ENCODE data around the gene CHST12. TPM values are rescaled to one million over a fixed set of nuclear protein-coding genes. Genes with fewer than 3 reads are reported as not detected.

CHST12 gene
- total and polyA plus RNA-seq, 10 of the 15 experiments (the other 5 are each of a cell fraction or from before 2014, with no cell fraction given), result 0.05 to 14.2 (median 3.3) TPM

DNA sequence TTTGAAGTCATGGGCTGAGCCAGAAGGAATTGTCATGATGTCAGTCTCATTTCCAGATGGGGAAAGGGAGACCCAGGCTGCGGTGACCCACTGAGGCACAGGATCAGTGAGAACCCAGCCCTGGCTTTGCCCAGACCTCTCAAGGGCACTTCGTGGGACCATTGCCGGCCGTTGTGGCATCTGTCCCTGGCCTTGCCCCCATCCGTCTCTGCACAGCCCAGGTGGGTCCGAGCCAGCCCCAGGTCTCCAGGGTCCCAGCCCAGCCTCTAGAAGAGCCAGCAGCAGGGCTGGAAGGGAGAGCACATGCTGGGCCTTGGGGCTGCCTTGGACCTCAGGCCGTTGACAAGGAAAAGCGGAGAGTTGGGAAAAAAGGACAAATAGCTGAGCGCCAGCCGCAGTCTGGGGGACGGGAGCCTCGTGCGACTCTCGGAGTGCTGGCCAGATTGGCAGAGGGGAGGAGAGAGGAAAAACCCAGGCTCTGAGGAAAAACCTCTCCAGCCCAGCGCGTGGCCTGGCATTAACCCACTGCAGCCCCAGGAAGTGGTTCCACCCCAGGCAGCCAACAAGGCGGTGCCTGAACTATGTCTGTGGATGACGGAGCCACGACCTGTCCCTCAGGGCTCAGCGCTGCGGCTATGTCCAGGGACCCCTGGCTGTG, 42.6 kb downstream of the CHST12 start (continued):
- TF ChIP-seq, protein P1, sequence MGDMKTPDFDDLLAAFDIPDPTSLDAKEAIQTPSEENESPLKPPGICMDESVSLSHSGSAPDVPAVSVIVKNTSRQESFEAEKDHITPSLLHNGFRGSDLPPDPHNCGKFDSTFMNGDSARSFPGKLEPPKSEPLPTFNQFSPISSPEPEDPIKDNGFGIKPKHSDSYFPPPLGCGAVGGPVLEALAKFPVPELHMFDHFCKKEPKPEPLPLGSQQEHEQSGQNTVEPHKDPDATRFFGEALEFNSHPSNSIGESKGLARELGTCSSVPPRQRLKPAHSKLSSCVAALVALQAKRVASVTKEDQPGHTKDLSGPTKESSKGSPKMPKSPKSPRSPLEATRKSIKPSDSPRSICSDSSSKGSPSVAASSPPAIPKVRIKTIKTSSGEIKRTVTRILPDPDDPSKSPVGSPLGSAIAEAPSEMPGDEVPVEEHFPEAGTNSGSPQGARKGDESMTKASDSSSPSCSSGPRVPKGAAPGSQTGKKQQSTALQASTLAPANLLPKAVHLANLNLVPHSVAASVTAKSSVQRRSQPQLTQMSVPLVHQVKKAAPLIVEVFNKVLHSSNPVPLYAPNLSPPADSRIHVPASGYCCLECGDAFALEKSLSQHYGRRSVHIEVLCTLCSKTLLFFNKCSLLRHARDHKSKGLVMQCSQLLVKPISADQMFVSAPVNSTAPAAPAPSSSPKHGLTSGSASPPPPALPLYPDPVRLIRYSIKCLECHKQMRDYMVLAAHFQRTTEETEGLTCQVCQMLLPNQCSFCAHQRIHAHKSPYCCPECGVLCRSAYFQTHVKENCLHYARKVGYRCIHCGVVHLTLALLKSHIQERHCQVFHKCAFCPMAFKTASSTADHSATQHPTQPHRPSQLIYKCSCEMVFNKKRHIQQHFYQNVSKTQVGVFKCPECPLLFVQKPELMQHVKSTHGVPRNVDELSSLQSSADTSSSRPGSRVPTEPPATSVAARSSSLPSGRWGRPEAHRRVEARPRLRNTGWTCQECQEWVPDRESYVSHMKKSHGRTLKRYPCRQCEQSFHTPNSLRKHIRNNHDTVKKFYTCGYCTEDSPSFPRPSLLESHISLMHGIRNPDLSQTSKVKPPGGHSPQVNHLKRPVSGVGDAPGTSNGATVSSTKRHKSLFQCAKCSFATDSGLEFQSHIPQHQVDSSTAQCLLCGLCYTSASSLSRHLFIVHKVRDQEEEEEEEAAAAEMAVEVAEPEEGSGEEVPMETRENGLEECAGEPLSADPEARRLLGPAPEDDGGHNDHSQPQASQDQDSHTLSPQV (IDR thresholded peaks at IDR 0.05), result no peak
- no peak for TF ChIP-seq TBL1XR1 (IDR thresholded peaks at IDR 0.05; ENCODE audit: low read depth, low read length)
- TF ChIP-seq, protein P2, sequence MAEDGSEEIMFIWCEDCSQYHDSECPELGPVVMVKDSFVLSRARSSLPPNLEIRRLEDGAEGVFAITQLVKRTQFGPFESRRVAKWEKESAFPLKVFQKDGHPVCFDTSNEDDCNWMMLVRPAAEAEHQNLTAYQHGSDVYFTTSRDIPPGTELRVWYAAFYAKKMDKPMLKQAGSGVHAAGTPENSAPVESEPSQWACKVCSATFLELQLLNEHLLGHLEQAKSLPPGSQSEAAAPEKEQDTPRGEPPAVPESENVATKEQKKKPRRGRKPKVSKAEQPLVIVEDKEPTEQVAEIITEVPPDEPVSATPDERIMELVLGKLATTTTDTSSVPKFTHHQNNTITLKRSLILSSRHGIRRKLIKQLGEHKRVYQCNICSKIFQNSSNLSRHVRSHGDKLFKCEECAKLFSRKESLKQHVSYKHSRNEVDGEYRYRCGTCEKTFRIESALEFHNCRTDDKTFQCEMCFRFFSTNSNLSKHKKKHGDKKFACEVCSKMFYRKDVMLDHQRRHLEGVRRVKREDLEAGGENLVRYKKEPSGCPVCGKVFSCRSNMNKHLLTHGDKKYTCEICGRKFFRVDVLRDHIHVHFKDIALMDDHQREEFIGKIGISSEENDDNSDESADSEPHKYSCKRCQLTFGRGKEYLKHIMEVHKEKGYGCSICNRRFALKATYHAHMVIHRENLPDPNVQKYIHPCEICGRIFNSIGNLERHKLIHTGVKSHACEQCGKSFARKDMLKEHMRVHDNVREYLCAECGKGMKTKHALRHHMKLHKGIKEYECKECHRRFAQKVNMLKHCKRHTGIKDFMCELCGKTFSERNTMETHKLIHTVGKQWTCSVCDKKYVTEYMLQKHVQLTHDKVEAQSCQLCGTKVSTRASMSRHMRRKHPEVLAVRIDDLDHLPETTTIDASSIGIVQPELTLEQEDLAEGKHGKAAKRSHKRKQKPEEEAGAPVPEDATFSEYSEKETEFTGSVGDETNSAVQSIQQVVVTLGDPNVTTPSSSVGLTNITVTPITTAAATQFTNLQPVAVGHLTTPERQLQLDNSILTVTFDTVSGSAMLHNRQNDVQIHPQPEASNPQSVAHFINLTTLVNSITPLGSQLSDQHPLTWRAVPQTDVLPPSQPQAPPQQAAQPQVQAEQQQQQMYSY (CRISPR knock-in tag; IDR thresholded peaks at IDR 0.05), result no peak
- no peak for TF ChIP-seq MXI1 (IDR thresholded peaks at IDR 0.05; ENCODE audit: low read depth, low read length)
- TF ChIP-seq SP1 (IDR thresholded peaks at IDR 0.05; ENCODE audit: low read depth, low read length), result no peak
- TF ChIP-seq LARP7 (IDR thresholded peaks at IDR 0.05), result no peak
- no peak for TF ChIP-seq PML (IDR thresholded peaks at IDR 0.05; ENCODE audit: low read length)
- no peak for TF ChIP-seq NR2F1 (conservative IDR thresholded peaks at IDR 0.05)
- TF ChIP-seq, protein P3, sequence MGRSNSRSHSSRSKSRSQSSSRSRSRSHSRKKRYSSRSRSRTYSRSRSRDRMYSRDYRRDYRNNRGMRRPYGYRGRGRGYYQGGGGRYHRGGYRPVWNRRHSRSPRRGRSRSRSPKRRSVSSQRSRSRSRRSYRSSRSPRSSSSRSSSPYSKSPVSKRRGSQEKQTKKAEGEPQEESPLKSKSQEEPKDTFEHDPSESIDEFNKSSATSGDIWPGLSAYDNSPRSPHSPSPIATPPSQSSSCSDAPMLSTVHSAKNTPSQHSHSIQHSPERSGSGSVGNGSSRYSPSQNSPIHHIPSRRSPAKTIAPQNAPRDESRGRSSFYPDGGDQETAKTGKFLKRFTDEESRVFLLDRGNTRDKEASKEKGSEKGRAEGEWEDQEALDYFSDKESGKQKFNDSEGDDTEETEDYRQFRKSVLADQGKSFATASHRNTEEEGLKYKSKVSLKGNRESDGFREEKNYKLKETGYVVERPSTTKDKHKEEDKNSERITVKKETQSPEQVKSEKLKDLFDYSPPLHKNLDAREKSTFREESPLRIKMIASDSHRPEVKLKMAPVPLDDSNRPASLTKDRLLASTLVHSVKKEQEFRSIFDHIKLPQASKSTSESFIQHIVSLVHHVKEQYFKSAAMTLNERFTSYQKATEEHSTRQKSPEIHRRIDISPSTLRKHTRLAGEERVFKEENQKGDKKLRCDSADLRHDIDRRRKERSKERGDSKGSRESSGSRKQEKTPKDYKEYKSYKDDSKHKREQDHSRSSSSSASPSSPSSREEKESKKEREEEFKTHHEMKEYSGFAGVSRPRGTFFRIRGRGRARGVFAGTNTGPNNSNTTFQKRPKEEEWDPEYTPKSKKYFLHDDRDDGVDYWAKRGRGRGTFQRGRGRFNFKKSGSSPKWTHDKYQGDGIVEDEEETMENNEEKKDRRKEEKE (IDR thresholded peaks at IDR 0.05), result no peak
- TF ChIP-seq, protein P4, sequence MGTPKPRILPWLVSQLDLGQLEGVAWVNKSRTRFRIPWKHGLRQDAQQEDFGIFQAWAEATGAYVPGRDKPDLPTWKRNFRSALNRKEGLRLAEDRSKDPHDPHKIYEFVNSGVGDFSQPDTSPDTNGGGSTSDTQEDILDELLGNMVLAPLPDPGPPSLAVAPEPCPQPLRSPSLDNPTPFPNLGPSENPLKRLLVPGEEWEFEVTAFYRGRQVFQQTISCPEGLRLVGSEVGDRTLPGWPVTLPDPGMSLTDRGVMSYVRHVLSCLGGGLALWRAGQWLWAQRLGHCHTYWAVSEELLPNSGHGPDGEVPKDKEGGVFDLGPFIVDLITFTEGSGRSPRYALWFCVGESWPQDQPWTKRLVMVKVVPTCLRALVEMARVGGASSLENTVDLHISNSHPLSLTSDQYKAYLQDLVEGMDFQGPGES (IDR thresholded peaks at IDR 0.05), result no peak
- no peak for TF ChIP-seq RB1 (IDR thresholded peaks at IDR 0.05; ENCODE audit: borderline replicate concordance)

Data from GM12878 (cell line).